OCI-LY3 (cell line): ENCODE results near the gene AIG1.

Source experiments
- EZH2phosphoT487 ChIP-seq: fragments of 200-600 bp; shearing (Covaris generic); IDR thresholded peaks from 2 replicates; pipeline ENCODE4 v1.6.1; 2018; ENCODE audit warnings: antibody characterized with exemption, mixed run types, low read depth
- TF ChIP-seq, protein P1 (sequence below): fragments of 200-600, 300-600 bp; sonication (generic); IDR thresholded peaks from 2 replicates; pipeline ENCODE4 v1.5.1; 2014; ENCODE audit warnings: antibody characterized with exemption, low read length, low read depth

DNA sequence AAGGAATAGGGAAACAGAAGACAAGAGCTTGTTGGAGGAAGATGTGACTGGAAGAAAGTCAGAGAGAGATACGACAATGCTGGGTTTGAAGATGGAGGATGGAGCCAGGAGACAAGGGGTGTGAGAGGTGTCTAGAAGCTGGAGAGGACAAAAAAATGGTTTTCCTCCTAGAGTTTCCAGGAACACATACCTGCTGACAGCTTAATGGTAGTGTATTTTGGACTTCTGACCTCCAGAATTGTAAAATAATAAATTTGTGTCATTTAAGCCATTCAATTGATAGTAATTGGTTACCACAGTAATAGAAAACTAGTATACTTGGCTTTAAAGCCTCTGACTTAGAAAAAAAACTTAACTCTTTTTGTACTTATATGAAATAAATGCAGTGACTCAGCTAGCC lies 3.6 kb downstream of the AIG1 start:
- TF ChIP-seq, protein P1, sequence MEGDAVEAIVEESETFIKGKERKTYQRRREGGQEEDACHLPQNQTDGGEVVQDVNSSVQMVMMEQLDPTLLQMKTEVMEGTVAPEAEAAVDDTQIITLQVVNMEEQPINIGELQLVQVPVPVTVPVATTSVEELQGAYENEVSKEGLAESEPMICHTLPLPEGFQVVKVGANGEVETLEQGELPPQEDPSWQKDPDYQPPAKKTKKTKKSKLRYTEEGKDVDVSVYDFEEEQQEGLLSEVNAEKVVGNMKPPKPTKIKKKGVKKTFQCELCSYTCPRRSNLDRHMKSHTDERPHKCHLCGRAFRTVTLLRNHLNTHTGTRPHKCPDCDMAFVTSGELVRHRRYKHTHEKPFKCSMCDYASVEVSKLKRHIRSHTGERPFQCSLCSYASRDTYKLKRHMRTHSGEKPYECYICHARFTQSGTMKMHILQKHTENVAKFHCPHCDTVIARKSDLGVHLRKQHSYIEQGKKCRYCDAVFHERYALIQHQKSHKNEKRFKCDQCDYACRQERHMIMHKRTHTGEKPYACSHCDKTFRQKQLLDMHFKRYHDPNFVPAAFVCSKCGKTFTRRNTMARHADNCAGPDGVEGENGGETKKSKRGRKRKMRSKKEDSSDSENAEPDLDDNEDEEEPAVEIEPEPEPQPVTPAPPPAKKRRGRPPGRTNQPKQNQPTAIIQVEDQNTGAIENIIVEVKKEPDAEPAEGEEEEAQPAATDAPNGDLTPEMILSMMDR, result no peak
- no peak for TF ChIP-seq EZH2phosphoT487
